ENCODE data around the gene KANSL1. TPM values are rescaled to one million over a fixed set of nuclear protein-coding genes. Genes with fewer than 3 reads are reported as not detected.

KANSL1 gene
- total and polyA plus RNA-seq, 2 donors from 2014 or later, result 13.7 to 97.3 TPM

- Histone ChIP-seq H3K4me1 (ENCODE audit: control insufficient read depth in 2 of 3, insufficient read depth in 2 of 3, low read depth in 1 of 3, low read length in 3 of 3) (peaks cover 0 to 18% (median 13%) of the 10 kb centered on the region in 3 donors), H3K36me3 (ENCODE audit: control insufficient read depth in 2 of 3, insufficient read depth in 3 of 3, low read length in 3 of 3) (no peaks in the 10 kb centered on the region), H3K27ac (ENCODE audit: low read depth in 2 of 2, low read length in 2 of 2) (no peak overlapping the region), H3K27me3 (ENCODE audit: control insufficient read depth, insufficient read depth, low read length) (no peaks in the 10 kb centered on the region), H3K9me3 (ENCODE audit: control insufficient read depth in 2 of 3, insufficient read depth in 1 of 3, low read length in 3 of 3) (no peaks in the 10 kb centered on the region), H3K4me3 (ENCODE audit: low read length in 3 of 3) (no peak overlapping the region), H3K9ac (ENCODE audit: low read length in 3 of 3) (no peak overlapping the region)
- no peak for TF ChIP-seq CTCF (IDR thresholded peaks at IDR 0.05; ENCODE audit: borderline replicate concordance, extremely low read depth, insufficient read depth)
- DNase-seq (no peak), FAIRE-seq (no peak)
- intact Hi-C loops (cut with DNase I), result loop anchor here (10.0 kb wide), 1 partner anchor 53 kb away; no protein-coding TSS in a partner anchor
These were observed 65.7 kb downstream of the KANSL1 start for GRCh38 chr17:46127524-46127923.

DNA sequence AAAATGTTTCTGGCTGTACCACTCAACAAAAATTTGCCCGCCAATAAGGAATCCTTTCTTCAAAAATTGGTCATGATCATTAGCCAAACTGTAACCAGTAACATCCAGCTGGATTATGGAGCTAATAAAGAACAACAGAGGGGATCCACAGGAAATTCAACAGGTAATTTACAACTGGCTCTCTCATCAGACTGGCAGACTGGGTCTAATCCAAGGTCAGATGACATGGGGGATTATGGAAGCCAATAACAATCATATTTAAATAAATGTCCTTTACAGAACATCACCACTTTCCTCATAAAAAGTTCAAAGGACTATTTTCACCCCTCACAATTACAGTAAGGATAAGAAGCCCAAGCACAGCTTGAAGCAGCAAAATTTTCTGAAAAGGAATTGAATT lies 66.4 kb downstream of the KANSL1 start:
- H3K4me1 ChIP-seq (ENCODE audit: control insufficient read depth in 2 of 3, insufficient read depth in 2 of 3, low read depth in 1 of 3, low read length in 3 of 3), result peaks cover 0 to 22% (median 17%) of the 10 kb centered on the region in 3 donors
- TF ChIP-seq CTCF (IDR thresholded peaks at IDR 0.05; ENCODE audit: borderline replicate concordance, extremely low read depth, insufficient read depth), result no peak
- no peaks in the 10 kb centered on the region for H3K36me3 ChIP-seq (ENCODE audit: control insufficient read depth in 2 of 3, insufficient read depth in 3 of 3, low read length in 3 of 3)
- no peaks in the 10 kb centered on the region for H3K27me3 ChIP-seq (ENCODE audit: control insufficient read depth, insufficient read depth, low read length)
- H3K27ac ChIP-seq (ENCODE audit: low read depth in 2 of 2, low read length in 2 of 2), result no peak overlapping the region
- DNase-seq (no peak), FAIRE-seq (no peak)
- no peak overlapping the region for H3K9ac ChIP-seq (ENCODE audit: low read length in 3 of 3)
- no peaks in the 10 kb centered on the region for H3K9me3 ChIP-seq (ENCODE audit: control insufficient read depth in 2 of 3, insufficient read depth in 1 of 3, low read length in 3 of 3)
- intact Hi-C loops (cut with DNase I), result loop anchor here (10.0 kb wide), 1 partner anchor 52 kb away; no protein-coding TSS in a partner anchor
- no peak overlapping the region for H3K4me3 ChIP-seq (ENCODE audit: low read length in 3 of 3)

DNA sequence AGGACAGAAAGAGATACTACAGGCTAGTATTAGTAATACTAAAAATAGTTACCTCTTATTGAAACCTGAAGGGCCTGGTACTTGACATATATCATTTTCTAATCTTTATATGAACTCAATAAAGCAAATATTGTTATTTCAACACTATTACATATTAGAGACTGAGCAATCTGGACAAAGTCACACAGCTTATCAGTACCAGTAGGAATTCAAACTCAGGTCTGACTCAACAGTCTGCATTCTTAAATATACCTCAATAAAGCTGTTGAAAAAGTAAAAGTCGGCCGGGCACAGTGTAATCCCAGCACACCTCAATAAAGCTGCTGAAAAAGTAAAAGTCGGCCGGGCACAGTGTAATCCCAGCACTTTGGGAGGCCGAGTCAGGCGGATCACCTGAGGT lies 67.4 kb downstream of the KANSL1 start:
- intact Hi-C loops (cut with DNase I), result loop anchor here (10.0 kb wide), 1 partner anchor 51 kb away; no protein-coding TSS in a partner anchor
- no peaks in the 10 kb centered on the region for H3K27me3 ChIP-seq (ENCODE audit: control insufficient read depth, insufficient read depth, low read length)
- H3K9ac ChIP-seq (ENCODE audit: low read length in 3 of 3), result no peak overlapping the region
- FAIRE-seq, result no peak
- H3K27ac ChIP-seq (ENCODE audit: low read depth in 2 of 2, low read length in 2 of 2), result no peak overlapping the region
- DNase-seq, result no peak
- H3K4me3 ChIP-seq (ENCODE audit: low read length in 3 of 3), result no peak overlapping the region
- H3K9me3 ChIP-seq (ENCODE audit: control insufficient read depth in 2 of 3, insufficient read depth in 1 of 3, low read length in 3 of 3), result no peaks in the 10 kb centered on the region
- TF ChIP-seq CTCF (IDR thresholded peaks at IDR 0.05; ENCODE audit: borderline replicate concordance, extremely low read depth, insufficient read depth), result no peak
- H3K4me1 ChIP-seq (ENCODE audit: control insufficient read depth in 2 of 3, insufficient read depth in 2 of 3, low read depth in 1 of 3, low read length in 3 of 3), result peaks cover 0 to 23% (median 23%) of the 10 kb centered on the region in 3 donors
- H3K36me3 ChIP-seq (ENCODE audit: control insufficient read depth in 2 of 3, insufficient read depth in 3 of 3, low read length in 3 of 3), result no peaks in the 10 kb centered on the region

Data from kidney (tissue), 14 donors.